HG03108 (cell line): ENCODE measurements around the gene ZGPAT.

Experiments
- ATAC-seq: cut with Tn5 transposase; IDR thresholded peaks from one replicate; pipeline ENCODE4 v1.9.1; 2021; ENCODE audit warnings: moderate library complexity; ENCODE audit not compliant: unreplicated experiment

Gene ZGPAT

DNA sequence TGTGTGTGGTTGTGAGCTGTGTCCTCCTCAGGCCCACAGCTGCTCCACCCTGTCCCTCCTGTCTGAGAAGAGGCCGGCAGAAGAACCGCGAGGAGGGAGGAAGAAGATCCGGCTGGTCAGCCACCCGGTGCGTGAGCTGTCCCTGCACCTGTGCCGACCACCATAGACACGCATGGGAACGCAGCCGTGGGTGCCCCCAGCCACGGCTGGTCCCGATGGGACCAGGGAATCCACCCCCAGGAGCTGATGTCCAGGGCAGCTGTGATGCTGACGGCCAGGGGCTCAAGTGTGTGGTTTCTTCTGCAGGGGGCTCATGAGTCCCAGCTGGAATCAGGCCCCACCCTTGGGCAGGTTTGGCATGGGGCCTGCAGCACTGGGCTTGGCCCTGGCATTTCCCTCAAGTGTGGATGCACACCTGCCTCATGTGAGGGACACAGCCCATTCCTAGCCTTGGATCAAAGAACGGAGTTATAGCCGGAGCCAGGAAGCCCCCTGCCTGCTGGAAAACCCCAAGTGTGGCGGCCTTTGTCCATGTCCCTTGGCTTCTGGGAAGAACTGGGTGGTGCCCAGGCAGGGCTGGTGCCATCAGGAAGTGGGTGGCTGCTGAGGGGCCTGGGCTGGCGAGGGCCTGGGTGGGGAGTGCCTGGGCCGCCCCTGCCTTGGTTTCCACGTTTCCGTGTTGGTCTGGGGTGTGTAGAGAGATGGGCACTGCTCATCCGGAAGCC is 16.0 kb upstream of the ZGPAT start:
- ATAC-seq = no peak

DNA sequence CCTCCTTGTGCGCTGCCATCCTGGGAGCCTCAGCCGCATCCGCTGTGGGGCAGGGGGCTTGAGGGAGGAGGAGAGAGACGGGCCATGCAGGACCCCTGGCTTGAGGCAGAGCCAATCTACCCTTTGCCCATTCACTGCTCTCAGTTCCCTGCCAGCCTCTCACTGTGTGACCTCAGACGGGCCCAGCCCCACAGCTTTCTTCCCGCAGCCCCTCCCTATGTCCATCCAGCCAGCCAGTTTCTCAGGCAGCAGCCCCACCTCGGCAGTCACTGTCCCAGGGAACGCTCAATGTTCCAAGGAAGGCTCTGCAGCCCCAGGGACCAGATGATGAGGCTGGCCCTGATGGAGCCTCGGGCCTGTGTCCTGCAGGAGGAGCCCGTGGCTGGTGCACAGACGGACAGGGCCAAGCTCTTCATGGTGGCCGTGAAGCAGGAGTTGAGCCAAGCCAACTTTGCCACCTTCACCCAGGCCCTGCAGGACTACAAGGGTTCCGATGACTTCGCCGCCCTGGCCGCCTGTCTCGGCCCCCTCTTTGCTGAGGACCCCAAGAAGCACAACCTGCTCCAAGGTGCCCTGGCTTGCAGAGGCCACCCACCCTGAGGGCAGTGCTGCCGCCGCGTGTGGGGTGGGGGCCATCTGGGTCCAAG is 15.3 kb upstream of the ZGPAT start:
- ATAC-seq = no peak

DNA sequence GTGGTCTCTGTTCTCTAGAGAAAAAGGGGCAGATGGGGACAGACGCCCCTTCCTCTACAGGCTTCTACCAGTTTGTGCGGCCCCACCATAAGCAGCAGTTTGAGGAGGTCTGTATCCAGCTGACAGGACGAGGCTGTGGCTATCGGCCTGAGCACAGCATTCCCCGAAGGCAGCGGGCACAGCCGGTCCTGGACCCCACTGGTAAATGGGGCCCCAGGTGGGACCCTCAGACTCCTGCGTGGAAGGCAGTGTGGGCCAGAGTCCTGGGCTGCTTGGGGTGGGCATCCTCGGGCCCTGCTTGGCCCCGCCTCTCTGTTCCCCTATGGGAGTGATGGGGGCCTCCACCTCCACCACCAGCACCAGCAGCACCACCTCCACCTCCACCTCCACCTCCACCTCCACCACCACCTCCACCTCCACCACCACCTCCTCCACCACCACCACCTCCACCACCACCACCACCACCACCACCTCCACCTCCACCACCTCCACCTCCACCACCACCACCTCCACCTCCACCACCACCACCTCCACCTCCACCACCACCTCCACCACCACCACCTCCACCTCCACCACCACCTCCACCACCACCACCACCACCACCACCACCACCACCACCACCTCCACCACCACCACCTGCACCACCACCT is 14.6 kb upstream of the ZGPAT start:
- no peak for ATAC-seq

DNA sequence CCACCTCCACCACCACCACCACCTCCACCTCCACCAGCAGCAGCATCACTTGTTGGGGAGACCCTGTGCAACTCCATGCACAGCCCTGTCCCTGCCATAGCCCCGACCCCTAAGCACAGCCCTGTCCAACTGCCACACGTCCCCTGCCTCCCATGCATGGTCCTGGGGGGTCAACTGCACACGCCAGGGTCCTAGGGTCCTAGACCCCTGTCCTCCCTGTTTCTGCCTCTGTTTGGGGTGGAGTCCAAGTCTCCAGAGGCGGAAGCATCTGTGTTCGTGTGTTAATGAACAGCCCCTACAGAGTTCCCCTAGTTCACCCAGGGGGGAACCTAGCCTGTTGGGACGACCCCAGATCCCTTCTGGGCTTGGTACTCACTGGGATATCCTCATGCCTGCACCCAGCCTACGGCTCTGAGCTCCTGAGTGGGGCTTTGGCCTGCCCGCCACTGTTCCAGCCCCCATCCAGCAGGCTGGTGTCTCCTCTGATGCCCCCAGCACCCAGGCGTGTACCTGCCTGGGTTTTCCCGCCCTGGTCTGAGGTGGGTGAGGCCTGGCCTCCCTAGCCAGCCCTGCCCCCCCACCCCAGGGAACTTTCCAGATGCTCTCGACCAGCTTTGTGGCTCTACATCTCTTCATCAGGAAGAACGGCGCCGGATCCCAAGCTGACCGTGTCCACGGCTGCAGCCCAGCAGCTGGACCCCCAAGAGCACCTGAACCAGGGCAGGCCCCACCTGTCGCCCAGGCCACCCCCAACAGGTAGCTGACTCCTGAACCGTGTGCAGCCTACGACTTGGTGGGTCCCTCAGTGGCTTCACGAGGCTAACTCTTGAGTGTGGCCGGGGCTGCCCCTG is 13.9 kb upstream of the ZGPAT start:
- ATAC-seq = no peak

DNA sequence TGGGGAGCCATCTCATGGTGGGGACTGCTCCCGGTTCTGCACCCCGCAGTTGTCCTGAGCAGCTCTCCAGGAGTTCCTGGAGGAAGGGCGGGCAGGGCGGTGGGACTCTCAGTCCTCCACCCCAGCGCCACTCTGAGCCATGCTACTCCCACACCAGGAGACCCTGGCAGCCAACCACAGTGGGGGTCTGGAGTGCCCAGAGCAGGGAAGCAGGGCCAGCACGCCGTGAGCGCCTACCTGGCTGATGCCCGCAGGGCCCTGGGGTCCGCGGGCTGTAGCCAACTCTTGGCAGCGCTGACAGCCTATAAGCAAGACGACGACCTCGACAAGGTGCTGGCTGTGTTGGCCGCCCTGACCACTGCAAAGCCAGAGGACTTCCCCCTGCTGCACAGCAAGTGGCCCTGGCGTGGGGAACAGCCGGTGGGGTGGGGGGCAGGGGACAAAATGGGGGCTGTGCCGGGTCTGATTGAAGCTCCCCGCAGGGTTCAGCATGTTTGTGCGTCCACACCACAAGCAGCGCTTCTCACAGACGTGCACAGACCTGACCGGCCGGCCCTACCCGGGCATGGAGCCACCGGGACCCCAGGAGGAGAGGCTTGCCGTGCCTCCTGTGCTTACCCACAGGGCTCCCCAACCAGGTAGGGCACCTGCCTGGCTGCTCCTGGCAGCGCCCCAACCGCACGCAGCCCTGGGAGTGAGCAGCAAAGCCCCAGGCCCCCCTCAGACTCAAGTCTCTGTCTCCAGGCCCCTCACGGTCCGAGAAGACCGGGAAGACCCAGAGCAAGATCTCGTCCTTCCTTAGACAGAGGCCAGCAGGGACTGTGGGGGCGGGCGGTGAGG is 13.0 kb upstream of the ZGPAT start:
- ATAC-seq = no peak

DNA sequence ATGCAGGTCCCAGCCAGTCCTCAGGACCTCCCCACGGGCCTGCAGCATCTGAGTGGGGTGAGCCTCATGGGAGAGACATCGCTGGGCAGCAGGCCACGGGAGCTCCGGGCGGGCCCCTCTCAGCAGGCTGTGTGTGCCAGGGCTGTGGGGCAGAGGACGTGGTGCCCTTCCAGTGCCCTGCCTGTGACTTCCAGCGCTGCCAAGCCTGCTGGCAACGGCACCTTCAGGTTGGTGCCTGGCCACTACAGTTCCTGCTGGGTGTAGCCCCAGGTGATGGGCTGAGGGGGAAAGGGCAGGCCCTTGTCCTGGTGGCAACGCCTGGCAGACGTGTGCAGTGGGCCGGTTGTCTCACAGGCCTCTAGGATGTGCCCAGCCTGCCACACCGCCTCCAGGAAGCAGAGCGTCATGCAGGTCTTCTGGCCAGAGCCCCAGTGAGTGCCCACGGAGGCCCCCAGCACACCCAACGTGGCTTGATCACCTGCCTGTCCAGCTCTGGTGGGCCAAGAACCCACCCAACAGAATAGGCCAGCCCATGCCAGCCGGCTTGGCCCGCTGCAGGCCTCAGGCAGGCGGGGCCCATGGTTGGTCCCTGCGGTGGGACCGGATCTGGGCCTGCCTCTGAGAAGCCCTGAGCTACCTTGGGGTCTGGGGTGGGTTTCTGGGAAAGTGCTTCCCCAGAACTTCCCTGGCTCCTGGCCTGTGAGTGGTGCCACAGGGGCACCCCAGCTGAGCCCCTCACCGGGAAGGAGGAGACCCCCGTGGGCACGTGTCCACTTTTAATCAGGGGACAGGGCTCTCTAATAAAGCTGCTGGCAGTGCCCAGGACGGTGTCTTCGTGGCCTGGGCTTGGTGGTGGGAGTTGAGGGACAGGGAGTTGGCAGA is 12.2 kb upstream of the ZGPAT start:
- no peak for ATAC-seq

DNA sequence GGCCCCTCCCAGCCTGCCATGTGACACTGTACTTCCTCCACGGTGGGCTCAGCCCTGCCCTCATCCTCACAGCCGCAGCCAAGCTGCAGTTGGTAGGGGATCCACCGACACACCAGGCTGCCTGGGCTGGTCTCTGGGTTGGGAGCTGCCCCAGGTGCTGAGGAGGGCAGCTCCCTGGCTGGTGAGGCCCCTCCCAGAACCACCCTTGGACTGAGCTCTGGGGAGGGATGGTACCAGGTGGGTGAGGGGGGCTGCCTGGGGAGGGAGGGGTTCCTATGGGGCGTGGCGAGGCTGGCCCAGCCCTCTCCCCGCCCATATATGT is 11.6 kb upstream of the ZGPAT start:
- ATAC-seq = no peak

DNA sequence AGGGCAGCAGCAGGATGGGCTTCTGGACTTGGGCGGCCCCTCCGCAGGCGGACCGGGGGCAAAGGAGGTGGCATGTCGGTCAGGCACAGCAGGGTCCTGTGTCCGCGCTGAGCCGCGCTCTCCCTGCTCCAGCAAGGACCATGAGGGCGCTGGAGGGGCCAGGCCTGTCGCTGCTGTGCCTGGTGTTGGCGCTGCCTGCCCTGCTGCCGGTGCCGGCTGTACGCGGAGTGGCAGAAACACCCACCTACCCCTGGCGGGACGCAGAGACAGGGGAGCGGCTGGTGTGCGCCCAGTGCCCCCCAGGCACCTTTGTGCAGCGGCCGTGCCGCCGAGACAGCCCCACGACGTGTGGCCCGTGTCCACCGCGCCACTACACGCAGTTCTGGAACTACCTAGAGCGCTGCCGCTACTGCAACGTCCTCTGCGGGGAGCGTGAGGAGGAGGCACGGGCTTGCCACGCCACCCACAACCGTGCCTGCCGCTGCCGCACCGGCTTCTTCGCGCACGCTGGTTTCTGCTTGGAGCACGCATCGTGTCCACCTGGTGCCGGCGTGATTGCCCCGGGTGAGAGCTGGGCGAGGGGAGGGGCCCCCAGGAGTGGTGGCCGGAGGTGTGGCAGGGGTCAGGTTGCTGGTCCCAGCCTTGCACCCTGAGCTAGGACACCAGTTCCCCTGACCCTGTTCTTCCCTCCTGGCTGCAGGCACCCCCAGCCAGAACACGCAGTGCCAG is 11.0 kb upstream of the ZGPAT start, which contains the start of gene TNFRSF6B:
TNFRSF6B (plus strand) TSS at position 25 of the 729 bp plus-strand sequence; CDS start at position 141, 116 bp downstream.
- no peak for ATAC-seq

DNA sequence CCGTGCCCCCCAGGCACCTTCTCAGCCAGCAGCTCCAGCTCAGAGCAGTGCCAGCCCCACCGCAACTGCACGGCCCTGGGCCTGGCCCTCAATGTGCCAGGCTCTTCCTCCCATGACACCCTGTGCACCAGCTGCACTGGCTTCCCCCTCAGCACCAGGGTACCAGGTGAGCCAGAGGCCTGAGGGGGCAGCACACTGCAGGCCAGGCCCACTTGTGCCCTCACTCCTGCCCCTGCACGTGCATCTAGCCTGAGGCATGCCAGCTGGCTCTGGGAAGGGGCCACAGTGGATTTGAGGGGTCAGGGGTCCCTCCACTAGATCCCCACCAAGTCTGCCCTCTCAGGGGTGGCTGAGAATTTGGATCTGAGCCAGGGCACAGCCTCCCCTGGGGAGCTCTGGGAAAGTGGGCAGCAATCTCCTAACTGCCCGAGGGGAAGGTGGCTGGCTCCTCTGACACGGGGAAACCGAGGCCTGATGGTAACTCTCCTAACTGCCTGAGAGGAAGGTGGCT is 10.4 kb upstream of the ZGPAT start:
- no peak for ATAC-seq

DNA sequence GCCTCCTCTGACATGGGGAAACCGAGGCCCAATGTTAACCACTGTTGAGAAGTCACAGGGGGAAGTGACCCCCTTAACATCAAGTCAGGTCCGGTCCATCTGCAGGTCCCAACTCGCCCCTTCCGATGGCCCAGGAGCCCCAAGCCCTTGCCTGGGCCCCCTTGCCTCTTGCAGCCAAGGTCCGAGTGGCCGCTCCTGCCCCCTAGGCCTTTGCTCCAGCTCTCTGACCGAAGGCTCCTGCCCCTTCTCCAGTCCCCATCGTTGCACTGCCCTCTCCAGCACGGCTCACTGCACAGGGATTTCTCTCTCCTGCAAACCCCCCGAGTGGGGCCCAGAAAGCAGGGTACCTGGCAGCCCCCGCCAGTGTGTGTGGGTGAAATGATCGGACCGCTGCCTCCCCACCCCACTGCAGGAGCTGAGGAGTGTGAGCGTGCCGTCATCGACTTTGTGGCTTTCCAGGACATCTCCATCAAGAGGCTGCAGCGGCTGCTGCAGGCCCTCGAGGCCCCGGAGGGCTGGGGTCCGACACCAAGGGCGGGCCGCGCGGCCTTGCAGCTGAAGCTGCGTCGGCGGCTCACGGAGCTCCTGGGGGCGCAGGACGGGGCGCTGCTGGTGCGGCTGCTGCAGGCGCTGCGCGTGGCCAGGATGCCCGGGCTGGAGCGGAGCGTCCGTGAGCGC is 9.8 kb upstream of the ZGPAT start:
- no peak for ATAC-seq

DNA sequence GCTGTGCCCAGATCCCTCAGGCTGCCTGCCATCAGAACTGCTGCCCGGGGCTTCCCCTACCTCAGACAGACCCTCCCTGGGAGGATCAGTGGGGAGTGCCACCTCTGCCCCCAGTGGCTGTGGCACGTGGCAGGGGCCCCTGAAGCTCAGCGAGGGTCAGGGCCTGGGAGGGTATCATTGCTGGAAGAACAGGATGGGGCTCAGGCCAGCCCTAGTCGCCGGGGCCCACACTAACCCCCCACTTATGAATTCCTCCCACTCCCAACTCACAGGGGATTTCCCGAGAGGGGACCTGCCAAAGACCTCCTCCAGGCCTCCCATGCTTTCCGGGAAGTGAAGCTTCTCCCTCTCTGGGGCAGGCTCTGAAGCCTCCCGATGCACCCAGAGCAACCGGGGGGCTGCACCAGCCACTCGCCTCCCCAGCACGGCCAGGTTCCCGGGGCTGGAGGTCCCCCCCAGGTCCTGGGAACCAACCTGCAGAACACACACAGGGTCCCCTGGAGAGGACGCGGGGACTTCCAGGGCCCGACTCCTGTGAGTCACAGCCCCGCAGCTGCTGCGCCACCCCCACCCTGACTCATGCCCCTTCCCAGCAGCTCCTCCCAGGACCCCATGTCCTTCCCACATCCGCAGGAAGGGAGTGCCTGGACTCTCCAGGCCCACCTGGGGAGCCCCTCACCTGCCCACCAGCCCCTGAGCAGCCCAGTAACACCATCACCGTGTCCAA is 8.9 kb upstream of the ZGPAT start:
- no peak for ATAC-seq

DNA sequence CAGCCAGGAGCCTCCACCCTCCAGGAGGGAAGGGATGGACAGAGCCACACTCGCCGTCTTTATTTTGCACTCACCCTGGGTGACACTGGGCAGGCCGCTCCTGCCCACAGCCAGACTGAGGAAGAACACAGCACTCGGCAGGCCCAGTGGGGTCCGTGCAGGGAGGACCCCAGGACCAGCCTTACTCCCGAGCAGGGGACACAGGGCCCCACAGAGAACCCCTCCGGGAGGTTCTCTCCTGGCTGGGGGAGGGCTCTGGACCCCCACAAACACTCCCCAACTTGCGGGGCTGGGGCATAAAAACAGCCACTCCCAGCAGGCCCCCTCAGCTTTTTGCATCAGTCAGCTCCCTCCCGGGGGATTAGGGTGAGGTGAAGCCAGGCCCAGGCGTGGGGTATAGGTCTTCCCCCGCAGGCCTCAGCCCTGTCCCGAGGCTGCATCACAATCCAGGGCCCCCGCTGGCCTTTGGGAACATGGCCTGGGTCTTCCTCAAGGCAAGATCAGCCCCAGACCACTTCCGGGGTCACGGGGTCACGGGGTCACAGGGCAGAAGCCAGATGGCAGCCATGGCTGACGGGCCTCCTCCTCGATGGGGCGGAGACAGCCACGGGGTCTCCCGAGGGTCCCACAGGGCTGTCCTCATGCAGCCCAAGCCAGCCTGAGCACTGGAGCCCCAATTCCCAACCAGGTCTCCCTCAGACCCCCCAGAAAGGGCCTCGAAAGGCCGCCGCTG is 8.2 kb upstream of the ZGPAT start:
- ATAC-seq = no peak

DNA sequence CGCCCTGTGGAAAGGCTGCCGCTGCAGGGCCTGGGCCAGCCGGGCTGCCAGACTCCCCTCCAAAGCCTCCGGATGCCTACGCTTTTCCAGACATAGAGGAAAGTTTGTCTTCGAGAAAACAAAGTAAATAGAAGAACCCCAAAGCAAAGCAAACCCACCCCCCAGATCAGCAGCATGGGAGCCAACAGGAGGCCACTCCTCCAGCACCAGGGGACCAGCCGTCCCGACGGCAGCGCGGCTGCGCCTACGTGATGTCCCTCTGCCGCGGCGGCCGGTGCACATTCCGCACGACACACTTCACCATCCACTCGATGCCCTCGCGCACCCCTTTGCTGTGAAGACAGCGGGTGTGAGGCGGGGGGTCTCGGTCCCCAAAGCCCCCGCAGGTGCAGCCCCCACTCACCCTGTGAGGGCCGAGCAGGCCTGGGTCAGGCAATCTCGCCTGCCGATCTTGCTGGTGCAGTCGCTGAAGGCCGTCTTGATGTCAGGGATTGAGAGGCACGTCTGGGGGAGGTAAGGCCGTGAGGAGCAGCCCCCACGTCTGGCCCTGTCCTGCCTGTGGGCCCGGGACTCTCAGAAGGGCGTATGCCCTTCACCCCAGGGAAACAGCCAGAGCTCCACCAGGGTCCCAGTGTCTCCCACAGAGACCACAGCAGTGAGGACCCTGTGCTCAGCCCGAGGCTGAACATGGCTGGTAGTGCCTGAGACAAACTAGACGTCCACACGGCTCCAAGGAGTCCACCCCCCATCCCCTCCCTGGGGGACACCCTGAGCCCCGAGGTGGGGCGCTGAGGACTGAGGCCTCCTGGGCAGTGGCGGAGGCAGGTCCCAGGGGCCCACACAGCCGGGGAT is 7.4 kb upstream of the ZGPAT start:
- ATAC-seq = no peak

DNA sequence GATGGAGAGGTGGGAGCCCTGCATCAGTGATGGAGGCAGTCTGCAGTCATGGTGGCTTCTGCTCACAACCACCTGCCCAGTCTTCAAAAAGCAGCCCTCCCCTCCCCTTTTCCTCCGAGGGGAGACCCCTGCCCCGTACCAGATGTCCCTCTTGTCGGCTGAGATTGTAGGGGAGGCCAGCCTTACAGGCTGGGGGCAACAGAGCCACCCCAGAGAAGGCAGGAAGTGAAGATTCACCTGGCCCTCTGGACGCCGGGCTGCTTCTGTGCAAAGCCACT is 6.8 kb upstream of the ZGPAT start:
- ATAC-seq = no peak

DNA sequence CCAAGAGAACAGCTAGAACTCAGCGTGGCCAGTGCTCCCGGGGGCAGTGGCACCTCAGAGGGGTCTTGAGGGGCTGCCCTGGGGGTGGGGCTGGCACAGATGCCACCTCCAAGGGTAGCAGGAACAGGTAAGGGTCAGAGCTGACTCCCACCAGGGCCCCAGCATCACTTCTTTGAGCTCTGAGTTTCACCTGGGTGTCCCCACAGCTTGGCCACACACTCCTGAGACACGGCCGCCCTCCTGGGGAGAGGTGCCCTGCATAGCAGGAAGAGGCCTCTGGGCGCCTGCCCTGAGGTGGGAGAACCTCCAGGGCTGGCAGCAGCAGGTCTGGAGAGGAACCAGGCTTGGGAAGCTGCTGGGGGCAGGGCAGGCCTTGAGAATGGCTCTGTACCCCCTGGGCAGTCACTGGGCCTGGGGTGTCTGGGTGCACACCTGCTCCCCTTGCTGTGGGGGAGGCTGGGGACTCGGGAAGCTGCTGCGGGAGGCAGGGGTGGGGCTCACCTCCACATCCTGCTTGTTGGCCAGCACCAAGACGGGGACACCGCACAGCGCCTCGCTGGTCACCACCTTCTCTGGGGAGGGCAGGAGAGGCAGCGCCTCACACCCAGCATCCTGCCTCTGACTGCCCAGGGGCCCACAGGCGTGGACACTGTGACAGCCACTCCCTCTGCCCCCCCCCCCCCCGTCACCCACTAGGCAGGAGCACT is 6.4 kb upstream of the ZGPAT start:
- no peak for ATAC-seq
